H1 (cell line): ENCODE results near the gene EPYC.

Experiments
- HDAC6 ChIP-seq: IDR thresholded peaks from one replicate; pipeline ENCODE4 v1.7.1; 2012; ENCODE audit warnings: low read depth, mild to moderate bottlenecking, inconsistent platforms, low read length, moderate library complexity
- POU5F1 ChIP-seq: IDR thresholded peaks from 2 replicates; pipeline ENCODE4 v1.6.1; 2011; ENCODE audit warnings: low read depth, mild to moderate bottlenecking, low read length, moderate library complexity

DNA sequence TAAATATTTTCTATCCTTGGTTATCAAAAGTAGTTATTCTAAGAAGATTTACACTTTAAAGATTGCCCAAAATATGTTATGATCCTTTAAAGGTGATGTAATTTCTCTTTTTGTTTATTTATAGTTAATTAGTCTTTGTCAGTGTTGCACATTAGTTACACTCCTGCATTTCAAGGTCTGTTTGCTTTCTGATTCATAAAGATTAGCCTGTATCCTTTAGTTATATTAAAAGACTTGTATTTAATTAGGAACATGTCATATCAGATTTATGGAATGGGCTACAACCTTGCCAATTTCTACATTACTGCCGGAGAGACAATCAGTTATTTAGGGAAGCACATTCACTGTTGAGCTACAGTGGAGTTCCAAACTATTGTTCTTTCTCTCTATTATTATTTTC lies 3.5 kb downstream of the EPYC start:
- TF ChIP-seq POU5F1 (no peak), HDAC6 (no peak)
